Brain microvascular endothelial cell (primary cell): ENCODE measurements around the gene SHMT2.

Experiments used
- DNase-seq: peaks from one replicate; pipeline ENCODE4 v3.0.0-alpha.2; 2020
- H3K27ac ChIP-seq: fragments of 250-450 bp; sonication (Bioruptor Pico); 2 replicates; pipeline ENCODE4 v1.5.1; 2020; ENCODE audit warnings: mild to moderate bottlenecking, moderate library complexity
- H3K27me3 ChIP-seq: fragments of 250-450 bp; sonication (Bioruptor Pico); replicated peaks from 2 replicates; pipeline ENCODE4 v1.5.1; 2020; ENCODE audit warnings: mild to moderate bottlenecking
- H3K36me3 ChIP-seq: fragments of 250-450 bp; sonication (Bioruptor Pico); replicated peaks from 2 replicates; pipeline ENCODE4 v1.5.1; 2020; ENCODE audit warnings: mild to moderate bottlenecking
- H3K4me3 ChIP-seq: 2 replicates; pipeline ENCODE4 v1.5.1; 2011; ENCODE audit warnings: low read depth, mild to moderate bottlenecking, control low read depth, low read length, moderate library complexity
- CTCF ChIP-seq: IDR thresholded peaks from 2 replicates; pipeline ENCODE4 v1.5.1; 2011; ENCODE audit warnings: low read depth, mild to moderate bottlenecking, moderate library complexity, low read length, control low read depth, inconsistent platforms; ENCODE audit errors: missing control alignments
- in situ Hi-C: cut with HindIII; loops from 2 replicates; pipeline ENCODE4 v1.10.0; 2017; ENCODE audit warnings: low sequenced_read_pairs, low pct_ligation_motif_present

Gene SHMT2

GRCh38 chr12:57229046-57229633, 371 bp upstream of the SHMT2 start:
- TF ChIP-seq CTCF: peak; percentile 3
- H3K27ac ChIP-seq: peak overlapping the region; percentile 91
- H3K36me3 ChIP-seq: peaks cover 29% of the 10 kb centered on the region
- no peak for DNase-seq
- in situ Hi-C loops: no loop called here
- peak overlapping the region; percentile 88 for H3K4me3 ChIP-seq
- no peaks in the 10 kb centered on the region for H3K27me3 ChIP-seq

DNA sequence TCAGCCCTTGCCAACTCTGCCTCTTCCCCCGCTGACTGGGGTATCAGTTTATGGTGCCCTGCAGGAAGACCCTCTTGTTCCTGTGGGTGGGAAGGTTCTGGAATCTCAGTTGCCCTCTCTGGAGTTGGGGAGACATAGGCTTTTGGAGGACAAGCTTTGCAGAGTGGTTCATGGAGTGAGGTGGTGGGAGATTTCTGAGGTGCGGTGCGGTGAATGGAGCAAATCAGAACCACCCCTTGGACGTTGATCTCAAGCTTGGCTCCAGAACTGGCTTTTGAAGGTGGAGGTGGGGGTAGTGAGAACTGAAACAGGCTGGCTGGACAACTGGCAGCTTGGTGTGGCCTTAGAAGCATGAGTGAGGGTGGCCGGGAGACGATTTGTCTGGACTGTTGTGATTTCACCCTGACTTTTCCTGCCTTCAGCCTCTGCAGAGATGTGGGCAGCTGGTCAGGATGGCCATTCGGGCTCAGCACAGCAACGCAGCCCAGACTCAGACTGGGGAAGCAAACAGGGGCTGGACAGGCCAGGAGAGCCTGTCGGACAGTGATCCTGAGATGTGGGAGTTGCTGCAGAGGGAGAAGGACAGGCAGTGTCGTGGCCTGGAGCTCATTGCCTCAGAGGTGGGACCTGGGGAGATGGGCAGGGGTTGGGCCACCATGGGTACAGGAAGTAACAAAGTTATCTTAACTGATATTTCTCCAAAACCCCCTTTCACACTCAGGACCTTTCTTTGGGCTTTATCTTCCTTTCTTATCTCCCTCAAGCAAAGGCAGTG, 1.1 kb downstream of the SHMT2 start:
- peaks cover 39% of the 10 kb centered on the region for H3K36me3 ChIP-seq
- in situ Hi-C loops: no loop called here
- no peak for TF ChIP-seq CTCF
- peak overlapping the region; percentile 88 for H3K4me3 ChIP-seq
- H3K27ac ChIP-seq: peak overlapping the region; percentile 91
- DNase-seq: no peak
- H3K27me3 ChIP-seq: no peaks in the 10 kb centered on the region

GRCh38 chr12:57231276-57232021, 1.9 kb downstream of the SHMT2 start:
- H3K27me3 ChIP-seq: no peaks in the 10 kb centered on the region
- no peak for TF ChIP-seq CTCF
- no peak for DNase-seq
- peak overlapping the region; percentile 88 for H3K4me3 ChIP-seq
- H3K27ac ChIP-seq: no peak overlapping the region
- H3K36me3 ChIP-seq: peaks cover 39% of the 10 kb centered on the region
- in situ Hi-C loops: no loop called here

DNA sequence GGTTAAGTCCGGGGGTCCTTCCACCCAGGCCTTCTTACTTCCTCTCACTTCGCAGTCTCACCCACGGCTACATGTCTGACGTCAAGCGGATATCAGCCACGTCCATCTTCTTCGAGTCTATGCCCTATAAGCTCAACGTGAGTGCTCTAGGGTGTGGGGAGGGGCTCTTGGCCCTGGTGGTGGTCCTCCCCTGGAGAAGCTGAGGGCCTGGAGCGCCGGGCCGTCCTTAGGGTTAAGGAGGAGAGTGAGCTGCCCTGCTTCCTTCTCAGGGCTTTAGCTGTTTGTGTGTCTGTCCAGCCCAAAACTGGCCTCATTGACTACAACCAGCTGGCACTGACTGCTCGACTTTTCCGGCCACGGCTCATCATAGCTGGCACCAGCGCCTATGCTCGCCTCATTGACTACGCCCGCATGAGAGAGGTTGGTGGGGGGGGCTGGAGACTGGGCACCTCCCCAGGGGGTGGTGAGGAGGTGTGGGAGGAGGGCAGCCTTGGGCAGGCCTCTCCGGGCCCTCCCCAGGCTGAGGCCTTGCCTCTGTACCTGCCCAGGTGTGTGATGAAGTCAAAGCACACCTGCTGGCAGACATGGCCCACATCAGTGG, 2.7 kb downstream of the SHMT2 start:
- Histone ChIP-seq H3K27ac (no peak overlapping the region), H3K4me3 (no peak overlapping the region), H3K36me3 (peaks cover 39% of the 10 kb centered on the region), H3K27me3 (no peaks in the 10 kb centered on the region)
- in situ Hi-C loops: no loop called here
- no peak for TF ChIP-seq CTCF
- no peak for DNase-seq

DNA sequence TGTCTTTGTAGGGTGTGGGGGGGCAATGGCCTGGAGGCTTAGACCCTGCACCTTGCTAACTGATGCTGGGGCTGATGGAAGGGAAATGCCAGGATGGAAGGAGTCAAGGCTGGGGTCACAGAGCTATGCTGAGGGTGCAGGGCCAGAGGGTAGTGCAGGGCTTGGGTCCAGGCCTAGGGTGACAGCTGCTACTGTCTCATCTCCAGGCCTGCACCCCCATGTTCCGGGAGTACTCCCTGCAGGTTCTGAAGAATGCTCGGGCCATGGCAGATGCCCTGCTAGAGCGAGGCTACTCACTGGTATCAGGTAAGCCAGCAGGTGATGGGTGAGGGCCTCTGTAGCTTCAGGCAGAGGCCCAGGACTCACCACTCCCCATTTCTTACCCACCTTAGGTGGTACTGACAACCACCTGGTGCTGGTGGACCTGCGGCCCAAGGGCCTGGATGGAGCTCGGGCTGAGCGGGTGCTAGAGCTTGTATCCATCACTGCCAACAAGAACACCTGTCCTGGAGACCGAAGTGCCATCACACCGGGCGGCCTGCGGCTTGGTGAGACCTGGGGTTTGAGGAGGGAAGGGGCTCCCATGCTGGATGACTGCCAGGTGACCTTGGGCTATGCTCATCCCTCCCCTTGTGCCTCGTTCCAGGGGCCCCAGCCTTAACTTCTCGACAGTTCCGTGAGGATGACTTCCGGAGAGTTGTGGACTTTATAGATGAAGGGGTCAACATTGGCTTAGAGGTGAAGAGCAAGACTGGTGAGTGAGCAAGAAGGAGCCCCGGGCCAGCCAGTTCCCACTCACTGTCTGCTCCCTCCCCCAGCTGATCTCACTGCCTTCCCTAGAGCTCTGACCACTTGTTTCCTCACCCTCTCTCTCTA, 4.1 kb downstream of the SHMT2 start:
- no peak overlapping the region for H3K4me3 ChIP-seq
- no peak for TF ChIP-seq CTCF
- H3K27ac ChIP-seq: peak overlapping the region; percentile 65
- in situ Hi-C loops: no loop called here
- peak; percentile 81 for DNase-seq
- H3K27me3 ChIP-seq: no peaks in the 10 kb centered on the region
- H3K36me3 ChIP-seq: peaks cover 39% of the 10 kb centered on the region
